ENCODE results near the gene MANBA.
"Not testable (repeated sequence)": the region's sequence is repeated elsewhere in the genome, so short reads cannot be mapped to it uniquely, and the experiment has no call there.

Gene MANBA

DNA sequence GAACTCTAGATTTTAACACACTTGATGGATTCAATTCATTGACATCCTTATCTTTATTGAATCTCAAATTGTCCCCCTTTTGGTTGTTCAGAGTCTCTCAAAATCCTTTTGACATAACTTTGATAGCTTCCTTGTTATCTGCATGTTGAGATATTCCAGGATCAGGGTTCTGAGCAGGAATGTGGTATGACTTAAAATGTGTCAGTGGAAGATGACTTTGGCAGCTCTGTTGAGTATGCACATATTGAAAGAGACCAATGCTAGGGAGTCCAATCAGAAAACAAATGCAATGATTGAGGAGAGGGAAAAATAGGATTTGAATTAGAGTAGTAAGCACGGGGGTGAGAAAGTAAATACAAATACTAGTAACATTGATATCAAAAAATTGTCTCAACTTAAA lies 93.8 kb downstream of the MANBA start:
- no peak for DNase-seq

DNA sequence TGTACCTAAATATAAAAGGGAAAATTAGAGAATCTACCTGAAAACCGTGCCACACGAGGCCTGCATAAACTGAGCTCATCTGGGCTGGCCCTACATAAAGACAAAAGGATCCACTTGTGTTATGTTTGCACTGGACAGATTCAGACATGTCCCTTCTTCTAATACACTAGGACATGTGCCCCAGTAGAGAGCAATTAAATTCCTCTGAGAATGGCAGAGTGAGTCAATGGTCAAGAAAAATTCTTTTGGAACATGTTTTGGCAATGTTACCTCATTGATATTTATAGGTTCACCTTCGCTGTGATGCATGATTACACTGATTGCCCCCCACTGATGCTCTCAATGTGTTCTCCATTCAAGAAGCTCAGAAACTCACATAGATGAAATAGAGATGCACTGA lies 95.2 kb downstream of the MANBA start:
- DNase-seq = no peak

DNA sequence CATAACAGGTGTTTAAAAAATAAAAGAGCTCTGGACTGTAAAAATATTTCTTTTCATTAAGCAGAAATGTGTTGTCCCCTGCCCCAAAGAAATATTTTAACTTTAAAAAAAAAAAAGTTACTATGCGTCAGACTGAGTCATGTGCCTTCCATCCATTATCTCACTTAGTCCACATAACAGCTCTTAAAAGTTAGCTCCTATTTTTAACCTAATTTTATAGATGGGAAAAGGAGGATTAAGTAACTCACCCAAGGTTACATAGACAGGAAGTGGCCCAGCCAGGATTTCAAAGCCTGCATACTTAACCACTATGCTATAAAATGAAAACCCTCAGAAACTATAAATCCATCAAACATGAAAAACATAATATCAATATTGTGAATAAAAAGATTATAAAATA lies 97.7 kb downstream of the MANBA start:
- no peak for DNase-seq

DNA sequence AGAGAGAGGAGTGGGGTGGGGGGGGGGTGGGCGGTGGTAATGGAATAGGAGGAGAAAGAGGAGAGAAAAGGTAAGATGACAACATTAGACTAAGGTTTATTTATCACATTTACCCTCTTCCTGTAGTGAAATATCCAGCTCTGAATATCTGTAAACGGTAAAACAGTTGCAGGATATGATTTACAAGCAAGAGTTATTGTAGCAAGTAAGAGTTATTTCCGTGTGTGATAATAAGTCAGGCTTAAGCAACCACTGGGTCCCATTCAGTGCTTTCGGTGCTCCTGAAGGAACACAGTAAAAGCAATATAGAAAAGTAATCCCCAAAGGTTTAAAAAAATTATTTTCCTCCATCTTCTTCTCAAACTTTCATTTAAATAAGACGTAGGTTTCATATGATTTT lies 103.6 kb downstream of the MANBA start:
- no peak for DNase-seq

DNA sequence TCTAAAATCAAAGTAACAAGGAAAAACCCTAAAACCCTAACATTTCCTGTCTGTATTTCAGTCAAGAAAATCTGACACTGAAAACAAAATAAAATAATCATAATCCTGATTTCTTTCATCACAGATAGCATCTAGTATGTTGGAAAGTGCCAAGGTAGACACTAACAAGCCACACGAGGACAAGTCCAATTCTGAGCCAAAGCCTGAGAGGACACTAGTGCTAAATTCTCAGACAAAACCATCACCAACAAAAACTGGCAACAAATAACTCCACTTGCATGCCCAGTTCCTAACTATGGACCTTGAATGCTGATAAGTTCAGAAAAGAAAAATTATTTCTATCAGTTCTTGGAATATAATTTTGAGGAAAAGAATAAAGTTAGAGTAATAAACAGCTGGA lies 113.7 kb downstream of the MANBA start:
- no peak for DNase-seq

DNA sequence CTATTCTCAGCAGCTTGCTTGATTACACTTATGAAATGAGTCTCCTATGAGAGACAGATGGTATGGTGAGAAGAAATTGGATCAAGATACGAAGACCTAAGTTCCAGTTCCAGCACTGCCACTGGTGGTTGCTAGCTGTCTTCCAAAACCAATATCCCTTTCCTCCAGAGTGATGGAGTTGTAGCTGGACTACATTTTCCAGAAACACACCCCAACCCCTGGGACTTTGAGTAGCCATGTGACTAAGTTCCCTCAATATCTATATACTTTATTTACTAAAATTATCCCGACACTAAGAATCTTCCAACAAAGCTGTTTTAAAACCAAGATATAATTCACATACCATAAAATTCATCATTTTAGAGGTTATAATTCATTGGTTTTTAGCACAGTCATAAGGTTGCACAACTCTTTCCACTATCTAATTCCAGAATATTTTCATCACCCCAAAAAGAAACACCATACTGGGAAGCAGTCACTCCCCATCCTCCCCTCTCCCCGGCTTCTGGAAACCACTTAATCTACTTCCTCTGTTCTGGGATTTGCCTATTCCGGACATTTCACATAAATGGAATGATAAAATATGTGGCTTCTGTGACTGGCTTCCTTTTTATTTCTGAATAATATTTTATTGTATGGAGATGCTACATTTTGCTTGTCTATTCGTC lies 118.0 kb downstream of the MANBA start:
- no peak for DNase-seq

DNA sequence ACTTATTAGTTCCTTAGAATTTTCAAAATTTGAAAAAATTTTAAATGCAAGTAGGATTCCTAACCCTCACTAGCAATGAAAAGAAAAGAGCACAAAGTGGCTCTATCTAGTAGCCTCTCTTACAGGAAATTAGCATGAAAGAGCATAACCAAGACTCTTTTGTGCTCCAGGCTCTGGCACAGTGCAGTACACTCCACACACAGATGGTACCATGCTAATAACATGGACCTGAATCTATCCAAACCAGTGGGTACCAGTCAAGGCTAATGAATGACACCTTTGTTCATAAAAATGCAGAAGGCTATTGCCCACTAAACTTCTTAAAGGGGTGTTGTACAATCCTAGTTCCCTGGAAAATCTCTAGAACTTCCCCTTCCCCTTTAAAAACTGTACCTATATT lies 119.0 kb downstream of the MANBA start:
- no peak for DNase-seq

DNA sequence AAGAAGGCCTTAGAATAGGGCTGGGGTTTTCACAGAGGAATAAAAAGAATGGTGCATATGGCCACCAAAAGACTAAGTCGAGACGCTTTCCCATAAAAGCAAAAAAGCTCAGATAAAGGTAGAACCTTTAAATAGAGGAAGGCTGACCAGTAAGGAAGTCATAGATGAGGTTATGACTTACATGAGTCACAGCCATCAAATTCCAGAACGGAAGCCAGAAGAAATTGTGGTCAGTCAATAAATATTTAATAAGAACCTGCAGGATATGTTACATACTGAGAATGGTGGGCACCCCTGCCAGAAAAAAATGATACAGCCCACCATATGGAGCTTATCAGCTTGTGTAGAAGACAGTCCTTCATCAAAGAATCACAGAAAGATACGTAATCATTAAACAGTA lies 120.1 kb downstream of the MANBA start:
- DNase-seq = no peak

DNA sequence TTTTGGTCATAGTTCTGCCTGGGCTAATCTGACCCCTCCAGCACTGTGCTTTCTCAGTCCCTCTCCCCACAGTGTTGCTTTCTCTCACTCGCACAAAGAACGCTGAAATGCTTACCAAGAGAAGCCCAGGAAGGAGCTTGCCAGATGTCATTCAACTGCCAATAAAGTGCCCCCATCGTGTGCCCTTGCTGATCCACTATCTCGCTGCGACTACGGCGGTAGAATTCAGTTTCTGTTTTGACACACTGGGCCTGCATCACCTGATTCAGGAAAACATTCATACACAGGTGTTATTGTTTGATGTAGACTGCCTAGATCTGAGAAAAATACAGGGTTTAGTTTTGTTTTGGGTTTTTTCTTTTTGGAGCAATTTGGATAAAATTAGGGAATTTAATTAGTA lies 121.2 kb downstream of the MANBA start:
- DNase-seq = no peak

DNA sequence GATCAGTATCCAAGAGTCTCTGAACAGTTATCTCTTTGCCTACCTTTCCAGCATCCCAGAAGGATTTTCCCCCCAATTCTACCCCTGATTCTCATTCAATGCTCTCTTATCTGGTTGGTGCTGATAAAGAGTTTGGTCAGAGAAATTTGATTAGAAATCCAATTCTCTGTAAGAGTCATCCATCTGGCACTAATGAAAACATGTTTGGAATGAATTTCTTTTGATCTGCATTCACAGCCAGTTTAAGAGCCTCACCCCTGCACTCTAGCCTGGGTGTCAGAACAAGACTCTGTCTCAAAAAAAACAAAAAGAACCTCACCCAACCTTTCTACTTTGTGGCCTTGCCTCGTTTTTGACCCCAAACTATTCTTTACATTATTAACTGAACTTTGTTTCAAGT lies 122.1 kb downstream of the MANBA start:
- DNase-seq = no peak

DNA sequence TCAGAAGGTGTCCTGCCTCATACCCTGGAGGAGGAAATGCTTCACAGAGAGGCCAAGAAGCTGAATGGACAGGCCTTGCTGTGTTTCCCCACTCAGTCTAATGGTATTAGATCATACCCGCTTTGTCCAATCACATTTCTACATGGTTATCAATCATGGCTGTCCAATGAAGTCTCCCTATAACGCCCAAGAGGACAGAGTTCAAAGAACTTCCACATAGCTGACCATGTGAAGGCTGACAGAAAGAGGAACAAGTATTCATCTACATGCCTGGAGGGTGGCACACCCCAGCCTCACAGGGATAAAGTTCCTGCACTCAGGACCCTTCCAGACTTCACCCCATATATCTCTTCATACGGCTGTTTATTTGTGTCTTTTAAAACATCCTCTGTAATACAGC lies 123.4 kb downstream of the MANBA start:
- no peak for DNase-seq

DNA sequence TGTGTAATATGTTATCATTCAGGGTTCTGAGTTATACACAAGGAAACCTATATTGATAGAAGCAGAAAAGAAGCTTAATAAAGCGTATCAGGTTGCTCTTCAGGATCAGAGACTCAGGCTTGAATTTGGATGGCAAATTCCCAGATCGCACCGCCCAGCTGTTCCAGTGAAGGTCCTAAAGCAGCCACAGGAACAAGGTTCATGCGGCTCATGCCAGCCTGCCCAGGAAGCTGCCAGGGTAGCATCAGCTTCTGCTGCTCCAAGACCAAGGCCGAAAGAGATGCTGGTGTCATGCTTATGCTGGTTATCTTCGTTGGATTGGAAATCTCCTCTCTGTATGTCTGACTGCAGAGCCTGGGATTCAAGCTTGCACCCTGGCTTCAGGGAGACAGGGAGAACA lies 127.7 kb downstream of the MANBA start:
- no peak for DNase-seq

DNA sequence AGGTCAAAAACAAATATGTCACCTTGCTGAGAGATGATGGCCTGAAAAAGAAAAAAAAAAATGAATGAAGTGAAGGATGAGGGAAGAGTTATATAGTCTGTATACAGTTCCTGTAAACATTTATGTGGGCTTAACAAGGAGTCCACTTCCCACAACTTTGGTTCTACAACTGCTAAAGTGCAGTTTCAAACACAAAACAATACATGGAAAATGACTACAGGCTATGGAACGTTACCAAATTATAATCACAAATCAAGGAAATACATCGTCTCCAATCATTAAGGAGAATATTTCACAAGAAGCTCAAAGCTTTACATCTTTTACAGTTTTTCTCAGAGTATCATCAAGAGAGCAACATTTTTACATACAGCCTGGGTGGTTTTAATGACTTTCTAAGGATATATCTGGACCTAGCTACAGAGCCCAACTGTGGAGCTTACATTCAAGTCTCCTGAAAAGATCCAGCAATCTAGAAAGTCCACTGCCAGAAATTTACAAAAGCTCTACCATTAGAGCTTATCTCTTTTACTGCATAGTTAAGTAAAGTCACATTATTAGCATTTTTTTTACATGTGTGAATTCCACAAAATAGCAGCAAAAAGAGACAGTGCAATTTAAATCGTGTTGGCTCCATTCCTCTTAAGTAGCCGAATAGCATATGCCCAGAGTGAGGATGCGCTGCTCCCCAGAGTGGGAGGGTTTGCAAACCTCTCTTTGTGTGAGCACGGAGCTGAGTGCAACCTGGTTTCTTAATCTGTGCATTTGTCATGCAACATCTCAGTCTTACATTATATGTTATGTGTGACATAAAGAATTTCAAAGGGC lies 128.3 kb downstream of the MANBA start:
- no peak for DNase-seq

DNA sequence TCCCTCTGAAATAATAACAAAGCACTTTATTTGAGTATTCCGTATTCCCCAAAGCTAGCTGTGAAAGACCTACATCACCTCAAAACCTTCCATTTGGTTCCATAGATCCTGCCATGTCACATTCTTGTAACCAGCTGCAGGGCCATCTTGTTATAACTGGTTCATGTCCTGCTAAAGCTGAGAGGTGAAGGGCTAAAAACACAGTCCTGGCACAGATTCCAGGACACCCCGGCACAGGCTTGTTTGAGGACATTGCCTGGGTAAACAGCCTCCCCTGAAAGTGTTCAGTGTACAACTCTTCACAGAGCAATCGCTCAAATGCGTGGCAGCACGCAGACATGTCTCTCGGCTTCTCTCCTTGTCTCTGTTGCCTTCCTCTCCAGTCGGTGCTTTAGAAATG lies 129.2 kb downstream of the MANBA start:
- DNase-seq = no peak

DNA sequence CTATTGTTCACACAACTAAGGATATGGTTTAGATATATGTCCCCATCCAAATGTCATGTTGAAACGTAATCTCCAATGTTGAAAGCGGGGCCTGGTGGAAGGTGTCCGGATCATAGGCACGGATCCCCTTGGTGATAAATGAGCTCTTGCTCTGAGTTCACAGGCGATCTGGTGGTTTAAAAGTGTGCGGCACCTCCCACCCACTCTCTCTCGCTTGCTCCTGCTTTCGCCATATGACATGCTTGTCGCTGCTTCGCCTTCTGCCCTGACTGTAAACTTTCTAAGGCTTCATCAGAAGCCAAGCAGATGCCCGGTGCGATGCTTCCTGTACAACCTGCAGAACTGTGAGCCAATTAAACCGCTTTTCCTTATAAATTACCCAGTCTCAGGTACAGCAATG lies 131.1 kb downstream of the MANBA start:
- no peak for DNase-seq

DNA sequence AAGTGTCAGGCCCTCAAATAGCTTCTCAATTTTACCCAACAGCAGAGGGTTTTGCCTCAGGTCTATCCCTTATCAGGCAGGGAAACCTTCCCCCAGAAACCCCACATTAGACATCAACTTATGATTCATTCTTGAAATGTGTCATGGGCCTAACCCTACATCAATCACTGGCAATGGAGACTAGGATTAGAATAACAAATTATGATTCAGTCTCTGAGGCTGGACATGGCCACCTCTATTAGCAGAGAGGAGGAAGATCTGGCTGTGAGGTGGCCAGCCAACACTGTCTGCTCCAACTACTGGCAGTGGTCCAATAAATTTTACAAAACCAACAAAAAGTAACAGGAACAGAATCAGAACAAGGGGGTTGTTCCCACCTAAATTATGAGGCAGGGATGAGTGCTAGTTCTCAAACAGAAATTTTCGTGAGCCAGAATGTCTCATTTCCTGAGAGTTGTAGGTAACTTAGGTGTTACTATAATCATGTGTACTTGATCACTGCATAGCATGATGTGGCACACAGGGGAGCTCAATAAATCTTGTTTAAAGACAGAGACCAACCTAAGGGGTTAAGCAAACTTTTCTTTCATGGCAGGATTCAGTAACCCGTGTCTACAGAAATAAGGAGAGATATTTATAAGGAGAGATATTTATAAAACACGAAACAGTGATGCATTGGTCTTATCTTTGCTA lies 132.8 kb downstream of the MANBA start:
- DNase-seq = no peak

DNA sequence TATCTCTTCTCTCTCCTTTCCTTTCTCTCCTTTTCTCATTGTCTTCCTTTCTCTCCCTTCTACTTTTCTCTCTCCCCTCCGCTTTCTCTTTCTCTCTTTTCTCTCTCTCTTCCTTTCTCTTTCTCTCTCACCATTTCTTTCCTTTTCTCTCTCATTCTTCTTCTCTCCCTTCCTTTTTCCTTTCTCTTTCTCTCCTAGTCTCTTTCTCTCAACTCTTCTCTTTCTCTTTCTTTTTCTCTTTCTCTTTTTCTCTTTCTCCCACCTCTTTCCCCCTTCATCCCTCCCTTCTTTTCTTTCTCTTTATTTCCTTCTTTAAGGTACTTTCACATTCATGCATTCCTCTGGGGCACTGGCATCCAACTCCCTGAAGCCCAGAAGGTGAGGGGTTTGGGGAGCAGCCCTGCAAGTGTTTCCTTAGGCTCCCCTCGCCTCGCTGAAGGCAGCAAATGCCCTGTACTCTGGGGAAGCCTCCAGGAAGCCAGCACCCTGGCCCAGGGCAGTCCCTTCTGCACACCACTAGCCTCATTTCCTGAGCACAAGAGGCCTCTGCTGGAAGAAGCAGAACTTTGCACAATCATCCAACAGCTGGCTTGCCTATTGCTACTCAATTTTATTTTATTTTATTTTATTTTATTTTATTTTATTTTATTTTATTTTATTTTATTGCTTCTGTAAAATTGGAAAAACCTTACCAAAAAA lies 135.4 kb downstream of the MANBA start:
- DNase-seq = no peak

DNA sequence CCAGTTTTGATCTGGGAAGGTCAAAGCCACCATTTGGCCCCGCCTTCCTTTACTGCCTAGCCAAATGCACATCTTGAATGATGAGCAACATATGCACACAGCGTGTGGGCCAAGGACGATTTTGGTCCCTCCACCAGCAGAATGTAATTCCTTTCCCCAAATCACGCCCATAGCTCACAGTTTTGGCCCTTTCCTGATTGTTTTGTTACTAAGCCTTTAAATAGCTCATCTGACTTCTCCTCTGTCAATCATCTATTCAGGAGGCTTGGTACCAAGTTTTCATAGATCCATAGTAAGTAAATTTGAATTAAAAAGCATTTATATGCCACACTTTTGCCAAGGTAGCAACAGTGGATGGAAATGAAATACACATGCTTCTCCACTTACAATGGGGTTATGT lies 136.3 kb downstream of the MANBA start:
- DNase-seq = no peak

DNA sequence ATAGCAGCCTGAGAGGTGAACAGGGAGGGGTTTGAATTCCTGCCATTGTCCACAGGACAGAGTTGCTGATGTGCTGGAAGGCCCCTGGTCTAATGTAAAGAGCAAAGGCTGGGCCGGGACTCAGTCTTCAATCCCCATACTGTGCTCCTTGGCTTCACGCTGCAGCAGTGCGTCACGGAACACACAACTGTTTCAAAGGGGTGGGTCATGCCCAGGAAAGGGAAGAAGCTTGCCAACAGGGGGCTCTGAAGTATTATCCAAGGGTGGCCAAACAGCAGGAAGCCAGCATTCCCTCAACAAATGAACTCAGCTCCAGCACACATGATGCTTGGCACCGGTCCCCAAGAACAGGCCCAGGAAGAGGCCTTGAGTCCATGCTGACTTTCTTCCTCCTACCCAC lies 137.1 kb downstream of the MANBA start:
- no peak for DNase-seq

DNA sequence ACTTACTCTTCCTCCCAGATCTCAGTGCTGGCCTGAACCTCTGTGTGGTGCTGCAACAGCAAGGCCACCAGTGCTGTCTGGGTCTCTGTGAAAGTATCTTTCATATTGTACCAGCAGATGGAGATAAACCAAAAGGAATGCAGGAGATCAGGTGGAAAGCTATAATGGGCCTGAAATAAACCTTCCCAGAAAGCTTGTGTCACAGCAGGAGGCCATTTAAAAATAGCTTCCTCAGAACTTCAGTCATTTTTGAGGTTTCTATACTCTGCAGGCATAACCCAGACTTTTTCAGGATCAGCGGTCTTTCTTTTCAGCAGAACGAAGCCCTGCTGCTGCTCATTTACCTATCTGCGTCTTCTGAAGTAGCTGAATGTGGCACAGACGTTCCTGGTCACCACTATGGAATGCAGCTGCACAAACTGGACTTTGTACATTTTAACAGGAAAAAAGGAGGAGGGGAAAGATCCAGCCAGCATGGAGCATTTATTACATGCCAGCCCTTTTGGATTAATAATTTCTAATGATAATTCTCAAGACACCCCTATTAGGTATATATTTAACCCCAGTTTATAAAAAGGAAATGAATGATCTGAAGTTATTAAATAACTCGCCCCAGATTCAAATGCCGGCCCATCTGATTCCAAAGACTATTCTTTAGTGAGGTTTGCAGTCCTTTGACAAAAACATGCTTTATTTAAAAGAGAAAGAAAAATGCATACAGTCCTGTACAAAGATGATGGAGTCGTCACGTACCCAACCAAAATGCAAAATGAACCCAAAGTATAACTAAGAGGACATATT lies 139.9 kb downstream of the MANBA start:
- DNase-seq = no peak

DNA sequence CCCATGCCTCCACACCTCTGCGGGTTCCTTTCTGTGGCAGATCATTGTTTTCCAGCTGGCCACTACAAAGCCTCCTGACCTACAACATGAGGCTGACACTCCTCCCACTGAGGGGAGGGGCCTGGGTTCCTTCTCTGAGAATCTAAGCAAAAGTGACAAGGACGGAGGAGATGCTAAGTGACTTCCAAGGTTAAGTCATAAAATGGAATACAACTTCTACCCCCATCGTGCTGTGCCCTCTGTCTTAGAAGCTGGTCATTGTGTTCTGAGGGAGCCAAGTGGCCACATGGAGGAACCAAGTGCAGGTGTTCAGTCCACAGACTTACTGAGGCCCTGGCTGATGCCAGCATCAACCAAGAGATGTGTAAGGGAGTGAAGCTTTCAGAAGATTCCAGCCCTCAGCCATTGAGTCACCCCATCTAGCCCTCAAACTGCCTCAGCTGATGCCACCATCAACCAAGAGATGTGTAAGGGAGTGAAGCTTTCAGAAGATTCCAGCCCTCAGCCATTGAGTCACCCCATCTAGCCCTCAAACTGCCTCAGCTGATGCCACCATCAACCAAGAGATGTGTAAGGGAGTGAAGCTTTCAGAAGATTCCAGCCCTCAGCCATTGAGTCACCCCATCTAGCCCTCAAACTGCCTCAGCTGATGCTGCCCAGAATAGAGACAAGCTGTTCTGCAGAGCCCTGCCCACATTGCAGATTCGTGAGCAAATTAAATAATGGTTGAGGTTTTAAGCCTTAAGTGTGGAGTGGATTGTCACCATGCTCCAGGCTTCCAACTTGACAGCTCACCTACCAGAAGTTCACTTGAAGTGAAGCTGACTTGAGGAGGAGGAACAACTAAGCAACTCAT lies 140.8 kb downstream of the MANBA start:
- DNase-seq = not testable (repeated sequence)

DNA sequence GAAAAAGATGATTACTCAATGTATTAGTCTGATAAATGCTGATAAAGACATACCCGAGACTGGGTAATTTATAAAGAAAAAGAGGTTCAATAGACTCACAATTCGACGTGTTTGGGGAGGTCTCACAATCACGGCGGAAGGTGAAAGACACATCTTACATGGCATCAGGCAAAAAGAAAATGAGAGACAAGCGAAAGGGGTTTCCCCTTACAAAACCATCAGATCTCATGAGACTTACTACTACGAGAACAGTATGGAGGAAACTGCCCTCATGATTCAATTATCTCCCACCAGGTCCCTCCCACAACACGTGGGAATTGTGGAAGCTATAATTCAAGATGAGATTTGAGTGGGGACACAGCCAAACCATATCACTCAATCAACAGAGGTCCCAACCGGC lies 141.7 kb downstream of the MANBA start:
- DNase-seq = not testable (repeated sequence)
